Measurements from ENCODE around the gene FNDC3A.

The FNDC3A gene

GRCh38 chr13:49042476-49042875 lies 66.8 kb downstream of the FNDC3A start:
- no peaks in the 10 kb centered on the region for H3K4me1 ChIP-seq (ENCODE audit: insufficient read depth, low read length)
- no peaks in the 10 kb centered on the region for H3K79me2 ChIP-seq (ENCODE audit: insufficient read depth, low read length)
- H4K20me1 ChIP-seq (ENCODE audit: insufficient read depth, low read length): no peaks in the 10 kb centered on the region
- DNase-seq (no peak), ATAC-seq (ENCODE audit: insufficient read depth, low read depth) (no peak)
- H3K9me3 ChIP-seq (ENCODE audit: insufficient read depth, low read length, severe bottlenecking): no peaks in the 10 kb centered on the region
- 0 out of 2 replicates have a peak, but pooled peaks cover 2% of the 10 kb centered on the region for H3K36me3 ChIP-seq (ENCODE audit: insufficient read depth, low read length)
- no peak overlapping the region for H2AFZ ChIP-seq (ENCODE audit: low read depth, low read length)
- no peaks in the 10 kb centered on the region for H3K27me3 ChIP-seq (ENCODE audit: insufficient read depth, low read length, poor library complexity)
- no peak overlapping the region for H3K9ac ChIP-seq (ENCODE audit: low read depth, low read length)
- TF ChIP-seq CTCF (IDR thresholded peaks at IDR 0.05; ENCODE audit: borderline replicate concordance, extremely low read depth, low read length, poor library complexity, severe bottlenecking): no peak
- no peak overlapping the region for H3K27ac ChIP-seq (ENCODE audit: low read length)
- H3K4me2 ChIP-seq (ENCODE audit: insufficient read depth, low read length): no peak overlapping the region
- H3K4me3 ChIP-seq (ENCODE audit: low read depth in 1 of 2, low read length in 2 of 2): no peak overlapping the region

- Histone ChIP-seq H3K9ac (ENCODE audit: low read depth, low read length) (no peak overlapping the region), H3K4me2 (ENCODE audit: insufficient read depth, low read length) (no peak overlapping the region), H4K20me1 (ENCODE audit: insufficient read depth, low read length) (no peaks in the 10 kb centered on the region), H3K4me1 (ENCODE audit: insufficient read depth, low read length) (no peaks in the 10 kb centered on the region), H3K9me3 (ENCODE audit: insufficient read depth, low read length, severe bottlenecking) (no peaks in the 10 kb centered on the region), H2AFZ (ENCODE audit: low read depth, low read length) (no peak overlapping the region), H3K4me3 (ENCODE audit: low read depth in 1 of 2, low read length in 2 of 2) (no peak overlapping the region), H3K27ac (ENCODE audit: low read length) (no peak overlapping the region), H3K36me3 (ENCODE audit: insufficient read depth, low read length) (0 out of 2 replicates have a peak, but pooled peaks cover 2% of the 10 kb centered on the region), H3K79me2 (ENCODE audit: insufficient read depth, low read length) (no peaks in the 10 kb centered on the region; the same call in 1 of the 2 replicates), H3K27me3 (ENCODE audit: insufficient read depth, low read length, poor library complexity) (no peaks in the 10 kb centered on the region)
- TF ChIP-seq CTCF (IDR thresholded peaks at IDR 0.05; ENCODE audit: borderline replicate concordance, extremely low read depth, low read length, poor library complexity, severe bottlenecking) (no peak), EZH2 (IDR thresholded peaks at IDR 0.05; ENCODE audit: borderline replicate concordance, low read depth, low read length, severe bottlenecking) (no peak)
- ATAC-seq (ENCODE audit: insufficient read depth, low read depth): no peak
- DNase-seq: no peak
These were observed 68.3 kb downstream of the FNDC3A start for GRCh38 chr13:49044008-49044407.

GRCh38 chr13:49044836-49045235 lies 69.1 kb downstream of the FNDC3A start:
- no peak overlapping the region for H3K27ac ChIP-seq (ENCODE audit: low read length)
- 0 out of 2 replicates have a peak, but pooled peaks cover 2% of the 10 kb centered on the region for H3K36me3 ChIP-seq (ENCODE audit: insufficient read depth, low read length)
- DNase-seq: no peak
- H3K79me2 ChIP-seq (ENCODE audit: insufficient read depth, low read length): no peaks in the 10 kb centered on the region; the same call in 1 of the 2 replicates
- H3K27me3 ChIP-seq (ENCODE audit: insufficient read depth, low read length, poor library complexity): no peaks in the 10 kb centered on the region
- no peak for ATAC-seq (ENCODE audit: insufficient read depth, low read depth)
- H3K4me1 ChIP-seq (ENCODE audit: insufficient read depth, low read length): no peaks in the 10 kb centered on the region
- TF ChIP-seq CTCF (IDR thresholded peaks at IDR 0.05; ENCODE audit: borderline replicate concordance, extremely low read depth, low read length, poor library complexity, severe bottlenecking) (no peak), EZH2 (IDR thresholded peaks at IDR 0.05; ENCODE audit: borderline replicate concordance, low read depth, low read length, severe bottlenecking) (no peak)
- no peaks in the 10 kb centered on the region for H4K20me1 ChIP-seq (ENCODE audit: insufficient read depth, low read length)
- no peak overlapping the region for H3K4me2 ChIP-seq (ENCODE audit: insufficient read depth, low read length)
- H3K9ac ChIP-seq (ENCODE audit: low read depth, low read length): no peak overlapping the region
- H3K4me3 ChIP-seq (ENCODE audit: low read depth in 1 of 2, low read length in 2 of 2): no peak overlapping the region
- no peaks in the 10 kb centered on the region for H3K9me3 ChIP-seq (ENCODE audit: insufficient read depth, low read length, severe bottlenecking)
- H2AFZ ChIP-seq (ENCODE audit: low read depth, low read length): no peak overlapping the region

GRCh38 chr13:49046002-49046401 lies 70.3 kb downstream of the FNDC3A start:
- Histone ChIP-seq H3K79me2 (ENCODE audit: insufficient read depth, low read length) (no peaks in the 10 kb centered on the region; the same call in 1 of the 2 replicates), H4K20me1 (ENCODE audit: insufficient read depth, low read length) (no peaks in the 10 kb centered on the region), H3K27ac (ENCODE audit: low read length) (no peak overlapping the region), H2AFZ (ENCODE audit: low read depth, low read length) (no peak overlapping the region), H3K4me3 (ENCODE audit: low read depth in 1 of 2, low read length in 2 of 2) (no peak overlapping the region), H3K9me3 (ENCODE audit: insufficient read depth, low read length, severe bottlenecking) (no peaks in the 10 kb centered on the region), H3K9ac (ENCODE audit: low read depth, low read length) (no peak overlapping the region), H3K27me3 (ENCODE audit: insufficient read depth, low read length, poor library complexity) (no peaks in the 10 kb centered on the region), H3K4me1 (ENCODE audit: insufficient read depth, low read length) (no peaks in the 10 kb centered on the region), H3K36me3 (ENCODE audit: insufficient read depth, low read length) (0 out of 2 replicates have a peak, but pooled peaks cover 2% of the 10 kb centered on the region), H3K4me2 (ENCODE audit: insufficient read depth, low read length) (no peak overlapping the region)
- no peak for DNase-seq
- no peak for TF ChIP-seq EZH2 (IDR thresholded peaks at IDR 0.05; ENCODE audit: borderline replicate concordance, low read depth, low read length, severe bottlenecking)
- TF ChIP-seq CTCF (IDR thresholded peaks at IDR 0.05; ENCODE audit: borderline replicate concordance, extremely low read depth, low read length, poor library complexity, severe bottlenecking): no peak
- ATAC-seq (ENCODE audit: insufficient read depth, low read depth): 0 out of 3 replicates have a peak, but pooled peaks have one; percentile 37
